ENCODE measurements around the gene NBDY. TPM values are rescaled to one million over a fixed set of nuclear protein-coding genes. Genes with fewer than 3 reads are reported as not detected.

NBDY gene
- total and polyA plus RNA-seq, 4 donors, result 0.84 to 10.4 (median 5.2) TPM

DNA sequence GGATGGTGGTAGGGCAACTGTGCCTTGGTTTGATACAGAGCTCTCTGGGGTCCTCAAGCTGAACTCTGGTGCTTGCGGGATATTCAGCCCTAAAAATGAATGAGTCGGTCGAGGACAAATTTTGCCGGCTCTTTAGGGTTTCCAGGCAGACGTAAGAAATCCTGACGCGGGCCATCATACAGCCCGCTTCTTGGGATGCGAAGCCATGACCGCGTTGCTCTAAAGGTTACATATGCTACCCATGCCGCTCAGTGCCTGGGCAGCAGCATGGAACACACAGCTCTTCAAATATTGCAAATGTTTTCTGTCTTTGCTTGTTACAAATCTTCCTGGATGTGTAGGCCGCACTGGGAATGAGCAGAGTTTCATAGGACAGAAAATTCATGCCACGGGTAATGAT, 55.6 kb downstream of the NBDY start:
- Histone ChIP-seq H3K4me3 (ENCODE audit: low read depth in 1 of 3, low read length in 3 of 3) (no peak overlapping the region), H3K27ac (ENCODE audit: low read depth in 1 of 2, low read length in 2 of 2) (no peak overlapping the region), H3K4me1 (ENCODE audit: control insufficient read depth in 4 of 4, insufficient read depth in 4 of 4, low read length in 3 of 4) (peaks cover 2 to 20% (median 14%) of the 10 kb centered on the region in 4 donors), H3K9me3 (ENCODE audit: control insufficient read depth in 4 of 4, low read length in 3 of 4) (no peaks in the 10 kb centered on the region), H3K36me3 (ENCODE audit: control insufficient read depth in 4 of 4, insufficient read depth in 3 of 4, low read depth in 1 of 4, low read length in 3 of 4) (peaks cover 0 to 3% (median 0%) of the 10 kb centered on the region in 4 donors), H3K9ac (ENCODE audit: low read depth in 1 of 2, low read length in 2 of 2) (no peak overlapping the region), H3K27me3 (ENCODE audit: control insufficient read depth in 4 of 4, insufficient read depth in 4 of 4, low read length in 3 of 4) (no peaks in the 10 kb centered on the region)
- 96% methylated on average over 14 of the region's 14 CpGs for WGBS
- no peak for DNase-seq (ENCODE audit: low spot score)
- TF ChIP-seq RXRA (IDR thresholded peaks at IDR 0.05) (no peak), MAX (IDR thresholded peaks at IDR 0.05) (no peak), NR2F2 (IDR thresholded peaks at IDR 0.05) (no peak), YY1 (IDR thresholded peaks at IDR 0.05) (no peak), HNF4A (conservative IDR thresholded peaks at IDR 0.05) (no peak), SP1 (IDR thresholded peaks at IDR 0.05) (no peak), JUND (IDR thresholded peaks at IDR 0.05) (no peak), FOXA2 (IDR thresholded peaks at IDR 0.05) (no peak), GABPA (IDR thresholded peaks at IDR 0.05 in 1 of 2, conservative IDR thresholded peaks at IDR 0.05 in 1 of 2) (no peak), TAF1 (conservative IDR thresholded peaks at IDR 0.05) (no peak)
- TF ChIP-seq, protein P1, sequence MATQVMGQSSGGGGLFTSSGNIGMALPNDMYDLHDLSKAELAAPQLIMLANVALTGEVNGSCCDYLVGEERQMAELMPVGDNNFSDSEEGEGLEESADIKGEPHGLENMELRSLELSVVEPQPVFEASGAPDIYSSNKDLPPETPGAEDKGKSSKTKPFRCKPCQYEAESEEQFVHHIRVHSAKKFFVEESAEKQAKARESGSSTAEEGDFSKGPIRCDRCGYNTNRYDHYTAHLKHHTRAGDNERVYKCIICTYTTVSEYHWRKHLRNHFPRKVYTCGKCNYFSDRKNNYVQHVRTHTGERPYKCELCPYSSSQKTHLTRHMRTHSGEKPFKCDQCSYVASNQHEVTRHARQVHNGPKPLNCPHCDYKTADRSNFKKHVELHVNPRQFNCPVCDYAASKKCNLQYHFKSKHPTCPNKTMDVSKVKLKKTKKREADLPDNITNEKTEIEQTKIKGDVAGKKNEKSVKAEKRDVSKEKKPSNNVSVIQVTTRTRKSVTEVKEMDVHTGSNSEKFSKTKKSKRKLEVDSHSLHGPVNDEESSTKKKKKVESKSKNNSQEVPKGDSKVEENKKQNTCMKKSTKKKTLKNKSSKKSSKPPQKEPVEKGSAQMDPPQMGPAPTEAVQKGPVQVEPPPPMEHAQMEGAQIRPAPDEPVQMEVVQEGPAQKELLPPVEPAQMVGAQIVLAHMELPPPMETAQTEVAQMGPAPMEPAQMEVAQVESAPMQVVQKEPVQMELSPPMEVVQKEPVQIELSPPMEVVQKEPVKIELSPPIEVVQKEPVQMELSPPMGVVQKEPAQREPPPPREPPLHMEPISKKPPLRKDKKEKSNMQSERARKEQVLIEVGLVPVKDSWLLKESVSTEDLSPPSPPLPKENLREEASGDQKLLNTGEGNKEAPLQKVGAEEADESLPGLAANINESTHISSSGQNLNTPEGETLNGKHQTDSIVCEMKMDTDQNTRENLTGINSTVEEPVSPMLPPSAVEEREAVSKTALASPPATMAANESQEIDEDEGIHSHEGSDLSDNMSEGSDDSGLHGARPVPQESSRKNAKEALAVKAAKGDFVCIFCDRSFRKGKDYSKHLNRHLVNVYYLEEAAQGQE (IDR thresholded peaks at IDR 0.05), result no peak
- TF ChIP-seq, protein P2, sequence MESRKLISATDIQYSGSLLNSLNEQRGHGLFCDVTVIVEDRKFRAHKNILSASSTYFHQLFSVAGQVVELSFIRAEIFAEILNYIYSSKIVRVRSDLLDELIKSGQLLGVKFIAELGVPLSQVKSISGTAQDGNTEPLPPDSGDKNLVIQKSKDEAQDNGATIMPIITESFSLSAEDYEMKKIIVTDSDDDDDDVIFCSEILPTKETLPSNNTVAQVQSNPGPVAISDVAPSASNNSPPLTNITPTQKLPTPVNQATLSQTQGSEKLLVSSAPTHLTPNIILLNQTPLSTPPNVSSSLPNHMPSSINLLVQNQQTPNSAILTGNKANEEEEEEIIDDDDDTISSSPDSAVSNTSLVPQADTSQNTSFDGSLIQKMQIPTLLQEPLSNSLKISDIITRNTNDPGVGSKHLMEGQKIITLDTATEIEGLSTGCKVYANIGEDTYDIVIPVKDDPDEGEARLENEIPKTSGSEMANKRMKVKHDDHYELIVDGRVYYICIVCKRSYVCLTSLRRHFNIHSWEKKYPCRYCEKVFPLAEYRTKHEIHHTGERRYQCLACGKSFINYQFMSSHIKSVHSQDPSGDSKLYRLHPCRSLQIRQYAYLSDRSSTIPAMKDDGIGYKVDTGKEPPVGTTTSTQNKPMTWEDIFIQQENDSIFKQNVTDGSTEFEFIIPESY (IDR thresholded peaks at IDR 0.05), result no peak

GRCh38 chrX:56785442-56785841, 56.4 kb downstream of the NBDY start:
- DNase-seq (ENCODE audit: low spot score), result no peak
- TF ChIP-seq JUND (IDR thresholded peaks at IDR 0.05) (no peak), SP1 (IDR thresholded peaks at IDR 0.05) (no peak), TAF1 (conservative IDR thresholded peaks at IDR 0.05) (no peak), HNF4A (conservative IDR thresholded peaks at IDR 0.05) (no peak), RAD21 (IDR thresholded peaks at IDR 0.05) (no peak), HNF4G (IDR thresholded peaks at IDR 0.05) (no peak), ATF3 (IDR thresholded peaks at IDR 0.05) (no peak), MAX (IDR thresholded peaks at IDR 0.05) (no peak), GABPA (IDR thresholded peaks at IDR 0.05 in 1 of 2, conservative IDR thresholded peaks at IDR 0.05 in 1 of 2) (no peak), FOXA2 (IDR thresholded peaks at IDR 0.05) (no peak), EGR1 (IDR thresholded peaks at IDR 0.05; ENCODE audit: low read depth in 2 of 2) (no peak), FOXA1 (IDR thresholded peaks at IDR 0.05) (no peak), NR2F2 (IDR thresholded peaks at IDR 0.05) (no peak)
- TF ChIP-seq, protein P1 (IDR thresholded peaks at IDR 0.05), result no peak
- TF ChIP-seq, protein P2 (IDR thresholded peaks at IDR 0.05), result no peak
- TF ChIP-seq, protein P3, sequence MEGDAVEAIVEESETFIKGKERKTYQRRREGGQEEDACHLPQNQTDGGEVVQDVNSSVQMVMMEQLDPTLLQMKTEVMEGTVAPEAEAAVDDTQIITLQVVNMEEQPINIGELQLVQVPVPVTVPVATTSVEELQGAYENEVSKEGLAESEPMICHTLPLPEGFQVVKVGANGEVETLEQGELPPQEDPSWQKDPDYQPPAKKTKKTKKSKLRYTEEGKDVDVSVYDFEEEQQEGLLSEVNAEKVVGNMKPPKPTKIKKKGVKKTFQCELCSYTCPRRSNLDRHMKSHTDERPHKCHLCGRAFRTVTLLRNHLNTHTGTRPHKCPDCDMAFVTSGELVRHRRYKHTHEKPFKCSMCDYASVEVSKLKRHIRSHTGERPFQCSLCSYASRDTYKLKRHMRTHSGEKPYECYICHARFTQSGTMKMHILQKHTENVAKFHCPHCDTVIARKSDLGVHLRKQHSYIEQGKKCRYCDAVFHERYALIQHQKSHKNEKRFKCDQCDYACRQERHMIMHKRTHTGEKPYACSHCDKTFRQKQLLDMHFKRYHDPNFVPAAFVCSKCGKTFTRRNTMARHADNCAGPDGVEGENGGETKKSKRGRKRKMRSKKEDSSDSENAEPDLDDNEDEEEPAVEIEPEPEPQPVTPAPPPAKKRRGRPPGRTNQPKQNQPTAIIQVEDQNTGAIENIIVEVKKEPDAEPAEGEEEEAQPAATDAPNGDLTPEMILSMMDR (IDR thresholded peaks at IDR 0.05; ENCODE audit: low read depth, low read length, missing input control), result no peak

More at GRCh38 chrX:56785442-56785841, 56.4 kb downstream of the NBDY start:
- WGBS, result 47% methylated on average over 7 of the region's 7 CpGs
- H3K4me3 ChIP-seq (ENCODE audit: low read depth in 1 of 3, low read length in 3 of 3), result no peak overlapping the region
- no peak overlapping the region for H3K27ac ChIP-seq (ENCODE audit: low read depth in 1 of 2, low read length in 2 of 2)
- peaks cover 0 to 3% (median 0%) of the 10 kb centered on the region in 4 donors for H3K36me3 ChIP-seq (ENCODE audit: control insufficient read depth in 4 of 4, insufficient read depth in 3 of 4, low read depth in 1 of 4, low read length in 3 of 4)
- H3K4me1 ChIP-seq (ENCODE audit: control insufficient read depth in 4 of 4, insufficient read depth in 4 of 4, low read length in 3 of 4), result peaks cover 2 to 20% (median 14%) of the 10 kb centered on the region in 4 donors
- H3K9me3 ChIP-seq (ENCODE audit: control insufficient read depth in 4 of 4, low read length in 3 of 4), result no peaks in the 10 kb centered on the region
- no peak overlapping the region for H3K9ac ChIP-seq (ENCODE audit: low read depth in 1 of 2, low read length in 2 of 2)
- no peaks in the 10 kb centered on the region for H3K27me3 ChIP-seq (ENCODE audit: control insufficient read depth in 4 of 4, insufficient read depth in 4 of 4, low read length in 3 of 4)
